Hepatocyte (in vitro differentiated cells): ENCODE results near the gene CDC34. TPM values are rescaled to one million over a fixed set of nuclear protein-coding genes. Genes with fewer than 3 reads are reported as not detected.

Experiments used
- DNase-seq: peaks from one replicate; pipeline ENCODE4 v3.0.0-alpha.2; 2016; ENCODE audit warnings: low spot score
- H2AFZ ChIP-seq: fragments of 200-600 bp; sonication (generic); 2 replicates; pipeline ENCODE4 v1.6.0; 2016; ENCODE audit warnings: antibody characterized with exemption, mild to moderate bottlenecking
- H3K27ac ChIP-seq: fragments of 200-600 bp; sonication (generic); 2 replicates; pipeline ENCODE4 v1.5.1; 2016; ENCODE audit warnings: mild to moderate bottlenecking
- H3K27me3 ChIP-seq: fragments of 200-600 bp; sonication (generic); 2 replicates; pipeline ENCODE4 v1.6.1; 2016
- H3K36me3 ChIP-seq: fragments of 200-600 bp; sonication (generic); replicated peaks from 2 replicates; pipeline ENCODE4 v1.5.1; 2016; ENCODE audit warnings: low read depth; ENCODE audit not compliant: insufficient read depth
- H3K4me1 ChIP-seq: fragments of 200-600 bp; sonication (generic); 2 replicates; pipeline ENCODE4 v1.5.1; 2016; ENCODE audit warnings: mild to moderate bottlenecking, moderate library complexity; ENCODE audit not compliant: insufficient read depth
- H3K4me2 ChIP-seq: fragments of 200-600 bp; sonication (generic); 2 replicates; pipeline ENCODE4 v1.6.0; 2016
- H3K4me3 ChIP-seq: fragments of 200-600 bp; sonication (generic); 2 replicates; pipeline ENCODE4 v1.5.1; 2016; ENCODE audit warnings: mild to moderate bottlenecking
- H3K79me2 ChIP-seq: fragments of 200-600 bp; sonication (generic); 2 replicates; pipeline ENCODE4 v1.6.0; 2017; ENCODE audit warnings: mild to moderate bottlenecking
- H3K9me2 ChIP-seq: fragments of 200-600 bp; sonication (generic); replicated peaks from 2 replicates; pipeline ENCODE4 v1.6.0; 2017; ENCODE audit warnings: mild to moderate bottlenecking; ENCODE audit not compliant: insufficient read depth
- H3K9me3 ChIP-seq: fragments of 200-600 bp; sonication (generic); 2 replicates; pipeline ENCODE4 v1.5.1; 2016; ENCODE audit warnings: low read depth, mild to moderate bottlenecking
- H4K20me1 ChIP-seq: fragments of 200-600 bp; sonication (generic); 2 replicates; pipeline ENCODE4 v1.6.0; 2016; ENCODE audit warnings: mild to moderate bottlenecking; ENCODE audit not compliant: insufficient read depth, poor library complexity, severe bottlenecking
- CTCF ChIP-seq: fragments of 200-600 bp; sonication (generic); IDR thresholded peaks from 2 replicates; pipeline ENCODE4 v1.5.1; 2016; ENCODE audit warnings: antibody characterized with exemption, mild to moderate bottlenecking; ENCODE audit not compliant: poor library complexity
- EZH2 ChIP-seq: fragments of 200-600 bp; sonication (generic); IDR thresholded peaks from 2 replicates; pipeline ENCODE4 v1.6.1; 2016; ENCODE audit warnings: antibody characterized with exemption, mild to moderate bottlenecking, borderline replicate concordance
- EZH2phosphoT487 ChIP-seq: fragments of 200-600 bp; sonication (generic); IDR thresholded peaks from one replicate; pipeline ENCODE4 v1.6.1; 2018; ENCODE audit warnings: antibody characterized with exemption, mild to moderate bottlenecking, low read depth, moderate library complexity; ENCODE audit not compliant: unreplicated experiment, severe bottlenecking
- WGBS: methylation state at CpG from one replicate; pipeline ENCODE4 v1.1.6; 2016; ENCODE audit warnings: low lambda C conversion rate; ENCODE audit errors: missing lambda C conversion rate; 5-methylcytosine and 5-hydroxymethylcytosine counted together
- polyA plus RNA-seq: library from polyadenylated mRNA; unstranded; fragments of >200 nt; fragmentation: Nextera tagmentation; extraction: Ambion mirVana; gene quantifications from 2 replicates; pipeline ENCODE4 v1.2.1, GENCODE V29; 2016
- total RNA-seq: library from RNA; depleted of rRNA; stranded (reverse); fragments of >200 nt; gene quantifications from 2 replicates; pipeline ENCODE4 v1.2.3, GENCODE V29; 2014

CDC34 gene
- total and polyA plus RNA-seq, 2 experiments from 2014 or later = 105 to 196 TPM

- H3K4me3 ChIP-seq = no peak overlapping the region
Observed at GRCh38 chr19:588741-589692, 57.5 kb downstream of the CDC34 start.

GRCh38 chr19:589693-590395 lies 58.3 kb downstream of the CDC34 start, which contains the start of gene HCN2:
Gene HCN2 (plus strand): TSS chr19:589881. CDS start chr19:589946, 65 bp downstream.
- no peak for DNase-seq
- Histone ChIP-seq H3K4me2 (peak within 1 kb of the TSS; percentile 77), H3K4me3 (no peak within 1 kb of the TSS), H3K27ac (no peak within 1 kb of the TSS), H3K9me2 (no peaks in the 10 kb centered on the region), H3K36me3 (no peaks in the 10 kb centered on the region), H2AFZ (no peak within 1 kb of the TSS), H3K79me2 (no peaks in the 10 kb centered on the region), H3K4me1 (no peaks in the 10 kb centered on the region), H4K20me1 (no peaks in the 10 kb centered on the region), H3K27me3 (peaks cover 38% of the 10 kb centered on the region), H3K9me3 (no peaks in the 10 kb centered on the region)
- 0% methylated on average over 5 of the region's 132 CpGs for WGBS
- TF ChIP-seq EZH2phosphoT487 (no peak), EZH2 (no peak), CTCF (no peak)

More at GRCh38 chr19:588741-589692, 57.5 kb downstream of the CDC34 start:
- Histone ChIP-seq H4K20me1 (no peaks in the 10 kb centered on the region), H3K36me3 (no peaks in the 10 kb centered on the region), H3K27me3 (peaks cover 38% of the 10 kb centered on the region), H3K9me2 (no peaks in the 10 kb centered on the region), H3K79me2 (no peaks in the 10 kb centered on the region), H2AFZ (no peak overlapping the region), H3K9me3 (no peaks in the 10 kb centered on the region), H3K27ac (no peak overlapping the region), H3K4me2 (peak overlapping the region; percentile 77), H3K4me1 (no peaks in the 10 kb centered on the region)
- TF ChIP-seq EZH2 (peak; percentile 54), CTCF (no peak)
- DNase-seq = no peak
- WGBS = 24% methylated on average over 46 of the region's 54 CpGs

- Histone ChIP-seq H3K4me1 (no peaks in the 10 kb centered on the region), H3K27ac (no peak overlapping the region), H3K9me2 (no peaks in the 10 kb centered on the region), H3K4me2 (peak overlapping the region; percentile 76), H3K9me3 (no peaks in the 10 kb centered on the region), H3K27me3 (peaks cover 38% of the 10 kb centered on the region), H3K36me3 (no peaks in the 10 kb centered on the region), H3K4me3 (no peak overlapping the region), H2AFZ (no peak overlapping the region), H3K79me2 (no peaks in the 10 kb centered on the region), H4K20me1 (no peaks in the 10 kb centered on the region)
- no peak for TF ChIP-seq EZH2
- TF ChIP-seq EZH2phosphoT487 = no peak
- TF ChIP-seq CTCF = no peak
- WGBS = 0% methylated on average over 4 of the region's 50 CpGs
- peak; percentile 56 for DNase-seq
Observed at GRCh38 chr19:590396-590745, 58.8 kb downstream of the CDC34 start.
